ENCODE measurements around the gene CHRD.

GRCh38 chr3:184380185-184380626 is 352 bp downstream of the CHRD start:
- TF ChIP-seq POLR2AphosphoS5 (IDR thresholded peaks at IDR 0.05; ENCODE audit: borderline replicate concordance, low read depth, low read length) (no peak), FOXP2 (optimal IDR thresholded peaks at IDR 0.05; ENCODE audit: control extremely low read depth, extremely low read length, insufficient read depth) (no peak)

Measured in SK-N-MC (cell line).